ENCODE results near the gene GJB1.

- no peak for TF ChIP-seq CTCF (IDR thresholded peaks at IDR 0.05)
- no peak for TF ChIP-seq EZH2 (IDR thresholded peaks at IDR 0.05; ENCODE audit: borderline replicate concordance, insufficient read depth, low read depth, low read length, poor library complexity, severe bottlenecking)
Observed at GRCh38 chrX:71251466-71251973, 28.5 kb downstream of the GJB1 start.
